Muscle of leg (tissue), 11 donors: Measurements from ENCODE around the gene P3R3URF. TPM values are rescaled to one million over a fixed set of nuclear protein-coding genes. Genes with fewer than 3 reads are reported as not detected.

ENCODE experiments used
- DNase-seq: peaks from one replicate; pipeline ENCODE4 v3.0.0; 2013
- H3K27ac ChIP-seq: one replicate; pipeline ENCODE4 v1.5.1; 2013; ENCODE audit warnings: mild to moderate bottlenecking, low read length, control low read depth
- H3K27me3 ChIP-seq: one replicate; pipeline ENCODE4 v1.6.1; 2013; ENCODE audit warnings: low read length; ENCODE audit not compliant: control insufficient read depth, insufficient read depth
- H3K36me3 ChIP-seq: one replicate; pipeline ENCODE4 v1.6.1; 2013; ENCODE audit warnings: low read length; ENCODE audit not compliant: control insufficient read depth, insufficient read depth
- H3K4me1 ChIP-seq: one replicate; pipeline ENCODE4 v1.6.1; 2013; ENCODE audit warnings: low read length; ENCODE audit not compliant: control insufficient read depth, insufficient read depth
- H3K4me3 ChIP-seq: one replicate; pipeline ENCODE4 v1.5.1; 2013; ENCODE audit warnings: low read length, control low read depth
- H3K9me3 ChIP-seq: replicated peaks from 2 replicates; pipeline ENCODE4 v1.6.1; 2013; ENCODE audit warnings: low read depth, low read length; ENCODE audit not compliant: control insufficient read depth
- WGBS: methylation state at CpG from one replicate; pipeline ENCODE4 v1.1.5; 2013; ENCODE audit warnings: missing lambda C conversion rate; ENCODE audit not compliant: insufficient coverage; 5-methylcytosine and 5-hydroxymethylcytosine counted together
- polyA plus RNA-seq, 8 donors: library from polyadenylated mRNA; unstranded; fragments of 120-200 nt; gene quantifications; one replicate each; pipeline versions ENCODE4 v1.2.1 to v1.2.3, GENCODE V29; 2013; ENCODE audit warnings: inconsistent platforms in 1 of 8, low replicate concordance in 1 of 8; ENCODE audit not compliant: insufficient read length in 8 of 8, insufficient read depth in 1 of 8
- total RNA-seq: library from RNA; stranded (reverse); fragments of 120-200 nt; gene quantifications from one replicate; pipeline ENCODE4 v1.2.4, GENCODE V29; 2013

Gene P3R3URF
- total and polyA plus RNA-seq, 9 donors, result not detected

GRCh38 chr1:46133781-46134350 is 42.4 kb downstream of the P3R3URF start:
- Histone ChIP-seq H3K4me1 (peaks cover 25% of the 10 kb centered on the region), H3K4me3 (peak overlapping the region; percentile 70), H3K9me3 (no peaks in the 10 kb centered on the region), H3K36me3 (no peaks in the 10 kb centered on the region), H3K27ac (peak overlapping the region; percentile 98), H3K27me3 (no peaks in the 10 kb centered on the region)
- DNase-seq, result no peak
- no CpG with 5 or more reads among the region's 3 CpGs for WGBS

GRCh38 chr1:46133181-46133658 is 43.1 kb downstream of the P3R3URF start:
- H3K27me3 ChIP-seq, result no peaks in the 10 kb centered on the region
- WGBS, result 1% methylated on average over 12 of the region's 22 CpGs
- H3K36me3 ChIP-seq, result no peaks in the 10 kb centered on the region
- no peaks in the 10 kb centered on the region for H3K9me3 ChIP-seq
- peak overlapping the region; percentile 70 for H3K4me3 ChIP-seq
- DNase-seq, result no peak
- peaks cover 25% of the 10 kb centered on the region for H3K4me1 ChIP-seq
- H3K27ac ChIP-seq, result peak overlapping the region; percentile 98

GRCh38 chr1:46132529-46133180 is 43.6 kb downstream of the P3R3URF start, which contains the start of gene PIK3R3:
PIK3R3 (minus strand) TSS chr1:46132629; CDS start chr1:46131952, 677 bp downstream.
- H3K36me3 ChIP-seq, result no peaks in the 10 kb centered on the region
- under 1% methylated on average over 54 of the region's 55 CpGs for WGBS
- H3K4me3 ChIP-seq, result peak within 1 kb of the TSS; percentile 95
- H3K27me3 ChIP-seq, result no peaks in the 10 kb centered on the region
- H3K27ac ChIP-seq, result peak within 1 kb of the TSS; percentile 98
- H3K9me3 ChIP-seq, result no peaks in the 10 kb centered on the region
- H3K4me1 ChIP-seq, result peaks cover 22% of the 10 kb centered on the region
- DNase-seq, result peak; percentile 99

GRCh38 chr1:46131712-46132528 is 44.4 kb downstream of the P3R3URF start:
- Histone ChIP-seq H3K4me1 (peaks cover 18% of the 10 kb centered on the region), H3K27me3 (no peaks in the 10 kb centered on the region), H3K4me3 (peak overlapping the region; percentile 95), H3K9me3 (no peaks in the 10 kb centered on the region), H3K27ac (peak overlapping the region; percentile 98), H3K36me3 (no peaks in the 10 kb centered on the region)
- peak; percentile 51 for DNase-seq
- WGBS, result under 1% methylated on average over 22 of the region's 38 CpGs

GRCh38 chr1:46131093-46131492 is 45.2 kb downstream of the P3R3URF start:
- no peaks in the 10 kb centered on the region for H3K9me3 ChIP-seq
- WGBS, result no CpG with 5 or more reads among the region's 10 CpGs
- H3K36me3 ChIP-seq, result no peaks in the 10 kb centered on the region
- H3K27ac ChIP-seq, result peak overlapping the region; percentile 29
- H3K4me3 ChIP-seq, result peak overlapping the region; percentile 95
- peaks cover 15% of the 10 kb centered on the region for H3K4me1 ChIP-seq
- no peaks in the 10 kb centered on the region for H3K27me3 ChIP-seq
- peak; percentile 35 for DNase-seq

GRCh38 chr1:46130606-46131005 is 45.7 kb downstream of the P3R3URF start:
- no peak overlapping the region for H3K27ac ChIP-seq
- H3K27me3 ChIP-seq, result no peaks in the 10 kb centered on the region
- no peaks in the 10 kb centered on the region for H3K9me3 ChIP-seq
- no peaks in the 10 kb centered on the region for H3K36me3 ChIP-seq
- H3K4me3 ChIP-seq, result peak overlapping the region; percentile 95
- DNase-seq, result no peak
- peaks cover 13% of the 10 kb centered on the region for H3K4me1 ChIP-seq
- 10% methylated on average over 1 of the region's 5 CpGs for WGBS

GRCh38 chr1:46130121-46130520 is 46.2 kb downstream of the P3R3URF start:
- no CpG with 5 or more reads among the region's 1 CpG for WGBS
- Histone ChIP-seq H3K36me3 (no peaks in the 10 kb centered on the region), H3K27ac (no peak overlapping the region), H3K9me3 (no peaks in the 10 kb centered on the region), H3K27me3 (no peaks in the 10 kb centered on the region), H3K4me3 (peak overlapping the region; percentile 95), H3K4me1 (peaks cover 12% of the 10 kb centered on the region)
- no peak for DNase-seq

GRCh38 chr1:46128344-46128743 is 47.9 kb downstream of the P3R3URF start:
- DNase-seq, result no peak
- H3K9me3 ChIP-seq, result no peaks in the 10 kb centered on the region
- no peaks in the 10 kb centered on the region for H3K36me3 ChIP-seq
- H3K4me1 ChIP-seq, result peaks cover 1% of the 10 kb centered on the region
- WGBS, result no CpG with 5 or more reads among the region's 3 CpGs
- no peaks in the 10 kb centered on the region for H3K27me3 ChIP-seq
- no peak overlapping the region for H3K27ac ChIP-seq
- no peak overlapping the region for H3K4me3 ChIP-seq
